ENCODE measurements around the gene PRRT1. TPM values are rescaled to one million over a fixed set of nuclear protein-coding genes. Genes with fewer than 3 reads are reported as not detected.

The PRRT1 gene
- total RNA-seq, 4 donors from 2014 or later = 1.2 to 4.8 (median 3.1) TPM

GRCh38 chr6:32139590-32139989 is 12.1 kb downstream of the PRRT1 start:
- TF ChIP-seq POLR2AphosphoS5 (IDR thresholded peaks at IDR 0.05) = no peak
- no peak for TF ChIP-seq POLR2A (IDR thresholded peaks at IDR 0.05)
- no peak for TF ChIP-seq CTCF (IDR thresholded peaks at IDR 0.05)
- TF ChIP-seq EP300 (IDR thresholded peaks at IDR 0.05) = no peak
- no peak overlapping the region for H3K27ac ChIP-seq
- H3K4me3 ChIP-seq = no peak overlapping the region
- no peaks in the 10 kb centered on the region for H3K4me1 ChIP-seq
- H3K36me3 ChIP-seq = no peaks in the 10 kb centered on the region
- H3K9me3 ChIP-seq = no peaks in the 10 kb centered on the region
- no peaks in the 10 kb centered on the region for H3K27me3 ChIP-seq
- ATAC-seq = no peak
- WGBS, 2 donors (ENCODE audit: low coverage in 1 of 2) = 27 to 41% methylated on average over 3 to 5 of the region's 5 CpGs

GRCh38 chr6:32137454-32137853 is 14.3 kb downstream of the PRRT1 start:
- Histone ChIP-seq H3K4me3 (no peak overlapping the region), H3K27me3 (no peaks in the 10 kb centered on the region), H3K27ac (no peak overlapping the region), H3K9me3 (no peaks in the 10 kb centered on the region), H3K4me1 (no peaks in the 10 kb centered on the region), H3K36me3 (no peaks in the 10 kb centered on the region)
- ATAC-seq = no peak
- TF ChIP-seq POLR2A (IDR thresholded peaks at IDR 0.05) (no peak), CTCF (IDR thresholded peaks at IDR 0.05) (no peak), POLR2AphosphoS5 (IDR thresholded peaks at IDR 0.05) (no peak), EP300 (IDR thresholded peaks at IDR 0.05) (no peak)

DNA sequence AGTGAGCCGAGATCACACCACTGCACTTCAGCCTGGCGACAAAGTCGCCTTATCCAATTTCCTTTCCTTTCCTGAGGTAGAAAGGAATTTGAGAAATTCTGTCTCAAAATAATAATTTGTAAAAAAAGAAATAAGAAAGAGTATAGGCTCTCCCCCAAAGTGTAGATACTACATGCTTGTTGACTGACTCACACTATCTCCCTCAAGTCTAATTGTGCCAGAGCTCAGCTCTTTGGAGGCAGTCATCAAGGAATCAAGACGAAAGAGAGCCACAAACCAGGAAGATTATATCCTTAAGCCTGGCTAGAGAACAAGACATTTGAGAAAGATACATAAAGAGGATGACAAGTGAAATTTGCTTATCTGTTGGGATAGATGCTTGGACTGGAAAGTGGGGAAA is 18.0 kb downstream of the PRRT1 start:
- Histone ChIP-seq H3K27ac (no peak overlapping the region), H3K4me3 (no peak overlapping the region), H3K27me3 (no peaks in the 10 kb centered on the region), H3K4me1 (peaks cover 7 to 15% (median 8%) of the 10 kb centered on the region in 3 donors), H3K36me3 (no peaks in the 10 kb centered on the region), H3K9me3 (no peaks in the 10 kb centered on the region)
- 74 to 77% methylated on average over 3 to 4 of the region's 4 CpGs for WGBS, 2 donors (ENCODE audit: low coverage in 1 of 2)
- TF ChIP-seq EP300 (IDR thresholded peaks at IDR 0.05) (no peak), POLR2AphosphoS5 (IDR thresholded peaks at IDR 0.05) (no peak), POLR2A (IDR thresholded peaks at IDR 0.05) (no peak), CTCF (IDR thresholded peaks at IDR 0.05) (no peak)
- ATAC-seq = no peak

- Histone ChIP-seq H3K27me3 (no peaks in the 10 kb centered on the region), H3K4me3 (no peak overlapping the region), H3K4me1 (peaks cover 7 to 27% (median 16%) of the 10 kb centered on the region in 3 donors), H3K27ac (no peak overlapping the region), H3K9me3 (no peaks in the 10 kb centered on the region), H3K36me3 (no peaks in the 10 kb centered on the region)
- TF ChIP-seq POLR2AphosphoS5 (IDR thresholded peaks at IDR 0.05) (no peak), CTCF (IDR thresholded peaks at IDR 0.05) (no peak), EP300 (IDR thresholded peaks at IDR 0.05) (no peak), POLR2A (IDR thresholded peaks at IDR 0.05) (no peak)
- ATAC-seq = no peak
These were observed 19.6 kb downstream of the PRRT1 start for GRCh38 chr6:32132110-32132509.

GRCh38 chr6:32131439-32131948 is 20.2 kb downstream of the PRRT1 start:
- WGBS, 2 donors (ENCODE audit: low coverage in 1 of 2) = 75 to 88% methylated on average over 5 to 9 of the region's 14 CpGs

More at GRCh38 chr6:32131439-32131948, 20.2 kb downstream of the PRRT1 start:
- no peaks in the 10 kb centered on the region for H3K9me3 ChIP-seq
- no peaks in the 10 kb centered on the region for H3K27me3 ChIP-seq
- H3K4me1 ChIP-seq = peaks cover 7 to 33% (median 22%) of the 10 kb centered on the region in 3 donors
- no peak overlapping the region for H3K27ac ChIP-seq
- no peak for TF ChIP-seq POLR2A (IDR thresholded peaks at IDR 0.05)
- no peak for TF ChIP-seq EP300 (IDR thresholded peaks at IDR 0.05)
- no peak for TF ChIP-seq CTCF (IDR thresholded peaks at IDR 0.05)
- no peak for TF ChIP-seq POLR2AphosphoS5 (IDR thresholded peaks at IDR 0.05)
- no peak overlapping the region for H3K4me3 ChIP-seq
- no peak for ATAC-seq
- H3K36me3 ChIP-seq = peaks cover 0 to 5% of the 10 kb centered on the region in 2 donors
